Mesothelial cell of epicardium (in vitro differentiated cells): ENCODE results near the gene FBXO44. TPM values are rescaled to one million over a fixed set of nuclear protein-coding genes. Genes with fewer than 3 reads are reported as not detected.

Experiments
- DNase-seq, 2 experiments: peaks; one replicate each; pipeline ENCODE4 v3.0.0; 2021; ENCODE audit warnings: low spot score in 2 of 2; ENCODE audit not compliant: unreplicated experiment in 2 of 2
- H3K27ac Mint-ChIP-seq: 2 replicates; pipeline ENCODE4 v1.8.0; 2021; ENCODE audit warnings: mixed read lengths
- H3K27me3 Mint-ChIP-seq: 2 replicates; pipeline ENCODE4 v1.8.0; 2021; ENCODE audit warnings: low read depth, mixed read lengths
- H3K36me3 Mint-ChIP-seq: 2 replicates; pipeline ENCODE4 v1.8.0; 2021; ENCODE audit warnings: mixed read lengths
- H3K4me1 Mint-ChIP-seq: 2 replicates; pipeline ENCODE4 v1.8.0; 2021; ENCODE audit warnings: mixed read lengths
- H3K4me3 Mint-ChIP-seq: 2 replicates; pipeline ENCODE4 v1.8.0; 2021; ENCODE audit warnings: mild to moderate bottlenecking, moderate library complexity, mixed read lengths
- H3K9me3 Mint-ChIP-seq: 2 replicates; pipeline ENCODE4 v1.8.0; 2021; ENCODE audit warnings: mixed read lengths
- CTCF ChIP-seq: fragments of 200-600 bp; sonication (generic); IDR thresholded peaks from one replicate; pipeline ENCODE4 v1.5.0; 2021; ENCODE audit warnings: antibody characterized with exemption; ENCODE audit not compliant: unreplicated experiment
- total RNA-seq: library from RNA; stranded (reverse); gene quantifications from 3 replicates; pipeline ENCODE4 v1.2.1, GENCODE V29; 2021

FBXO44 gene
- total RNA-seq, 1 donor from 2014 or later, result 39.4 TPM

GRCh38 chr1:11620924-11621323 lies 33.8 kb upstream of the FBXO44 start:
- H3K36me3 Mint-ChIP-seq, result no peaks in the 10 kb centered on the region
- DNase-seq, result no peak
- H3K9me3 Mint-ChIP-seq, result no peaks in the 10 kb centered on the region
- H3K4me3 Mint-ChIP-seq, result no peak overlapping the region
- no peaks in the 10 kb centered on the region for H3K4me1 Mint-ChIP-seq
- no peak for TF ChIP-seq CTCF
- peaks cover 49% of the 10 kb centered on the region for H3K27me3 Mint-ChIP-seq
- H3K27ac Mint-ChIP-seq, result no peak overlapping the region

- Mint-ChIP-seq H3K4me1 (no peaks in the 10 kb centered on the region), H3K36me3 (no peaks in the 10 kb centered on the region), H3K9me3 (no peaks in the 10 kb centered on the region), H3K4me3 (no peak overlapping the region), H3K27me3 (peaks cover 49% of the 10 kb centered on the region), H3K27ac (no peak overlapping the region)
- DNase-seq, result no peak
- TF ChIP-seq CTCF, result no peak
Observed at GRCh38 chr1:11622398-11622797, 32.3 kb upstream of the FBXO44 start.

- Mint-ChIP-seq H3K4me3 (no peak overlapping the region), H3K9me3 (no peaks in the 10 kb centered on the region), H3K27ac (no peak overlapping the region), H3K36me3 (no peaks in the 10 kb centered on the region), H3K27me3 (peaks cover 45% of the 10 kb centered on the region), H3K4me1 (no peaks in the 10 kb centered on the region)
- no peak for DNase-seq
- TF ChIP-seq CTCF, result no peak
Observed at GRCh38 chr1:11623702-11624101, 31.0 kb upstream of the FBXO44 start.

GRCh38 chr1:11626551-11626950 lies 28.1 kb upstream of the FBXO44 start:
- no peak for TF ChIP-seq CTCF
- Mint-ChIP-seq H3K27me3 (peaks cover 48% of the 10 kb centered on the region), H3K4me3 (no peak overlapping the region), H3K36me3 (no peaks in the 10 kb centered on the region), H3K27ac (no peak overlapping the region), H3K4me1 (no peaks in the 10 kb centered on the region), H3K9me3 (no peaks in the 10 kb centered on the region)
- no peak for DNase-seq

- Mint-ChIP-seq H3K27ac (no peak overlapping the region), H3K4me3 (no peak overlapping the region), H3K27me3 (peaks cover 47% of the 10 kb centered on the region), H3K36me3 (no peaks in the 10 kb centered on the region), H3K4me1 (no peaks in the 10 kb centered on the region), H3K9me3 (no peaks in the 10 kb centered on the region)
- no peak for DNase-seq
- TF ChIP-seq CTCF, result no peak
Observed at GRCh38 chr1:11628767-11629166, 25.9 kb upstream of the FBXO44 start.
